ENCODE results near the gene MND1. TPM values are rescaled to one million over a fixed set of nuclear protein-coding genes. Genes with fewer than 3 reads are reported as not detected.

The MND1 gene
- total and polyA plus RNA-seq, 8 donors = 0.25 to 0.70 (median 0.35) TPM; not detected in 3

DNA sequence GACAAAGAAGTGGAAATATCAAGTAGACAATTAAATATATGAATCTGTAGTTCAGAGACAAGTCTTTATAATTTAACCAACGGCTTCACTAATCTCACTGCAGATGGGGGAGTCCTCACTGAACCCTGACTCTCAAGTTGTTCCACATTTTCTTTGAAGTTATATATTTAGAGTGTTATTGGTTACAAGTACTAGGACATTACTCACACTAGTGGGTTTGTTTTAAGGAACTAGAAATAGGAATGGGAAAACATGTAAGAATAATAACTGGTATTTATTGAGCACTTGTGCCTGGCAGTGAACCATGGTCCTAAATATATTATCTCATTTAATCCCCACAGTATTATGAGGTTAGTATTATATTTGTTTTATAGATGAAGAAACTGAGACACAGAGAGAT is 22.0 kb downstream of the MND1 start:
- FAIRE-seq = no peak
- Histone ChIP-seq H3K36me3 (no peaks in the 10 kb centered on the region), H3K4me3 (no peak overlapping the region), H3K27ac (no peak overlapping the region), H3K9me3 (no peaks in the 10 kb centered on the region), H3K4me1 (no peaks in the 10 kb centered on the region), H3K27me3 (no peaks in the 10 kb centered on the region)
- TF ChIP-seq, protein P1, sequence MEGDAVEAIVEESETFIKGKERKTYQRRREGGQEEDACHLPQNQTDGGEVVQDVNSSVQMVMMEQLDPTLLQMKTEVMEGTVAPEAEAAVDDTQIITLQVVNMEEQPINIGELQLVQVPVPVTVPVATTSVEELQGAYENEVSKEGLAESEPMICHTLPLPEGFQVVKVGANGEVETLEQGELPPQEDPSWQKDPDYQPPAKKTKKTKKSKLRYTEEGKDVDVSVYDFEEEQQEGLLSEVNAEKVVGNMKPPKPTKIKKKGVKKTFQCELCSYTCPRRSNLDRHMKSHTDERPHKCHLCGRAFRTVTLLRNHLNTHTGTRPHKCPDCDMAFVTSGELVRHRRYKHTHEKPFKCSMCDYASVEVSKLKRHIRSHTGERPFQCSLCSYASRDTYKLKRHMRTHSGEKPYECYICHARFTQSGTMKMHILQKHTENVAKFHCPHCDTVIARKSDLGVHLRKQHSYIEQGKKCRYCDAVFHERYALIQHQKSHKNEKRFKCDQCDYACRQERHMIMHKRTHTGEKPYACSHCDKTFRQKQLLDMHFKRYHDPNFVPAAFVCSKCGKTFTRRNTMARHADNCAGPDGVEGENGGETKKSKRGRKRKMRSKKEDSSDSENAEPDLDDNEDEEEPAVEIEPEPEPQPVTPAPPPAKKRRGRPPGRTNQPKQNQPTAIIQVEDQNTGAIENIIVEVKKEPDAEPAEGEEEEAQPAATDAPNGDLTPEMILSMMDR (IDR thresholded peaks at IDR 0.05) = no peak
- ATAC-seq = no peak
- intact Hi-C loops (cut with DNase I) = no loop called here
- 92% methylated on average over 1 of the region's 1 CpG for WGBS, 2 donors
- DNase-seq = no peak

DNA sequence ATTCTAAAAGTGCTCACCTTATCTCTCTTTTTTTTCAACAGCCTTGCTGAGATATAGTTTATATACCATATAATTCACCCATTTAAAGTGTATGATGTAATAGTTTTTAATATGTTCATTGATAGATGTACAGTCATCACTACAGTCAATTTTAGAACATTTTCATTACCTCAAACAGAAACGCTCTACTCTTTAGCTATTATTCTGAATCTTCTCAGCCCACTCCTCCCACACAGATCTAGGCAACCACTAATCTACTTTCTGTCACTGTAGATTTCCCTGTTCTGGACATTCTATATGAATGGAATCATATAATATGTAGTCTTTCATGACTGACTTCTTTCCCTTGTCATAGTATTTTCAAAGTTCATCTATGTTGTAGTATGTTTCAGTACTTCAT is 22.6 kb downstream of the MND1 start:
- 92 to 97% methylated on average over 1 of the region's 1 CpG for WGBS, 2 donors
- TF ChIP-seq, protein P1 (IDR thresholded peaks at IDR 0.05) = no peak
- intact Hi-C loops (cut with DNase I) = no loop called here
- no peak overlapping the region for H3K4me3 ChIP-seq
- DNase-seq = no peak
- no peak for FAIRE-seq
- H3K36me3 ChIP-seq = no peaks in the 10 kb centered on the region
- H3K4me1 ChIP-seq = no peaks in the 10 kb centered on the region
- H3K27ac ChIP-seq = no peak overlapping the region
- H3K27me3 ChIP-seq = no peaks in the 10 kb centered on the region
- ATAC-seq = no peak
- no peaks in the 10 kb centered on the region for H3K9me3 ChIP-seq

DNA sequence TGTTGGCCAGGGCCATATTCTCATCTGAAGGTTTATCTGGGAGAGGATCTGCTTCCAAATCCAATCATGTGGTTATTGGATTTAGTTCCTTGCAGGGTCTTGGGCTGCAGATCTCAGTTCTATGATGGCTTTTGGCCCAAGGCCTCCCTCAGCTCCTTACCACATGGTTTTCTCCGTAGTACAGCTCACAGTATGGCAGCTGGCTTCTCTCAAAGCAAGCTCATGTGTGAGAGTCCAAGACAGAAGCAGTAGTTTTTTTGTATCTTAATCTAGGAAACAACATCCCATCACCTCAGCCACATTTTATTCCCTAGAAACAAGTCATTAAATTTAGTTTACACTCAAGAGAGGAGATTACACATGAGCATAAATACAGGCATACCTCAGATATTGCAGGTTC is 24.5 kb downstream of the MND1 start:
- FAIRE-seq (no peak), ATAC-seq (no peak), DNase-seq (no peak)
- no peaks in the 10 kb centered on the region for H3K27me3 ChIP-seq
- WGBS, 2 donors = 96 to 100% methylated on average over 1 of the region's 1 CpG
- TF ChIP-seq, protein P1 (IDR thresholded peaks at IDR 0.05) = no peak
- intact Hi-C loops (cut with DNase I) = no loop called here
- H3K36me3 ChIP-seq = no peaks in the 10 kb centered on the region
- H3K9me3 ChIP-seq = no peaks in the 10 kb centered on the region
- no peak overlapping the region for H3K4me3 ChIP-seq
- no peak overlapping the region for H3K27ac ChIP-seq
- H3K4me1 ChIP-seq = no peaks in the 10 kb centered on the region

DNA sequence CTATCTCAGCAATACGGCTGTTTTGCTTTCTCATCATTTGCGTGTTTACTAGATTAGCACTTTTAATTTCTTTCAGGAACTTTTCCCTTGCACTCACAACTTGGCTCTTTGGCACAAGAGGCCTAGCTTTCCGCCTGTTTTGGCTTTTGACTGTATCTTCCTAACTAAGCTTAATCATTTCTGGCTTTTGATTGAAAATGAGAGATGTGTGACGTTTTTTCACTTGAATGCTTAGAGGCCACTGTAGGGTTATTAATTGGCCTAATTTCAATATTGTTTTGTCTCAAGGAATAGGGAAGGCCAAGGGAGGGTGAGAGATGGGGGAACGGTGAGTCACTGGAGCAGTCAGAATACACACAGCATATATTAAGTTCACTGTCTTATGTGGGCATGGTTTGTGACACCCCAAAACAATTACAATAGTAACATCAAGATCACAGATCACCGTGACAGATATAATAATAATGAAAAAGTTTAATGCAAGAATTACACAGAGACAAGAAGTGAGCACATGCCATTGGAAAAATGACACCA is 27.3 kb downstream of the MND1 start:
- ATAC-seq = no peak
- H3K4me3 ChIP-seq = no peak overlapping the region
- TF ChIP-seq, protein P1 (IDR thresholded peaks at IDR 0.05) = no peak
- FAIRE-seq = no peak
- WGBS, 2 donors = 93 to 96% methylated on average over 6 of the region's 6 CpGs
- intact Hi-C loops (cut with DNase I) = no loop called here
- no peaks in the 10 kb centered on the region for H3K27me3 ChIP-seq
- H3K27ac ChIP-seq = no peak overlapping the region
- H3K4me1 ChIP-seq = no peaks in the 10 kb centered on the region
- no peak for DNase-seq
- H3K36me3 ChIP-seq = no peaks in the 10 kb centered on the region
- H3K9me3 ChIP-seq = no peaks in the 10 kb centered on the region

DNA sequence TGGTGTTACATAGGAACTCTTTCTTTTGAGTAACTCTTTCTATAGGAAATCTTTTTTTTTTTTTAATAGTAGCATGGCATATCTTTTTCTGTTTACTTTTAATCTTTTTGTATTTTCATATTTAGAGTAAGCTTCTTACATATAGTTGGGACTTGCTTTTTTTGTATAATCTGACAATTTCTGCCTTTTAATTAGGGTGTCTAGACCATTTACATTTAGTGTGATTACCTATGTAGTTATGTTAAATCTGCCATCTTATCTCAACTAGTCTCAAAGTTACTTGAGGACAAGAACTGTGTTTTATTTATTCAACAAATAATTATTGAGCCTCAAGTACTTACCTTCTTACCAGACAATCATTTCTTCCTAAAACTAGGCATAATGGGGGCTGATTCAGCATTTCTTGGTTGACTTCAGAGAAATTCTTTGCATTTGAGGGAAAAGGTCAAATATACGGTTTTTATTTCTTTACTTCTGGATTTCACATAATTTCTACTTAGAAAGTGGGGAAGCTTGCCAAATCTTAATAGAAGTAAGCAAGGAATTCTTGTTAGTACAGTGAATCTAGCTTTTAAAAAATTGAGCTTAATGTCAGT is 28.6 kb downstream of the MND1 start:
- TF ChIP-seq, protein P1 (IDR thresholded peaks at IDR 0.05) = no peak
- ATAC-seq (no peak), DNase-seq (no peak), FAIRE-seq (no peak)
- intact Hi-C loops (cut with DNase I) = no loop called here
- WGBS, 2 donors = 87 to 95% methylated on average over 1 of the region's 1 CpG
- no peaks in the 10 kb centered on the region for H3K36me3 ChIP-seq
- no peaks in the 10 kb centered on the region for H3K4me1 ChIP-seq
- H3K4me3 ChIP-seq = no peak overlapping the region
- H3K27ac ChIP-seq = no peak overlapping the region
- no peaks in the 10 kb centered on the region for H3K27me3 ChIP-seq
- H3K9me3 ChIP-seq = no peaks in the 10 kb centered on the region

Measured in pancreas (tissue), 10 donors.